Glutamatergic neuron (in vitro differentiated cells): ENCODE results near the gene VEPH1. TPM values are rescaled to one million over a fixed set of nuclear protein-coding genes. Genes with fewer than 3 reads are reported as not detected.

ENCODE experiments used
- DNase-seq: peaks from one replicate; pipeline ENCODE4 v3.0.0; 2022
- H3K27ac Mint-ChIP-seq: one replicate; pipeline ENCODE4 v1.8.0; 2020; ENCODE audit warnings: mild to moderate bottlenecking, mixed read lengths, inconsistent platforms; ENCODE audit not compliant: unreplicated experiment
- H3K27me3 Mint-ChIP-seq: one replicate; pipeline ENCODE4 v1.8.0; 2020; ENCODE audit warnings: mild to moderate bottlenecking, moderate library complexity, mixed read lengths, inconsistent platforms; ENCODE audit not compliant: unreplicated experiment
- H3K36me3 Mint-ChIP-seq: one replicate; pipeline ENCODE4 v1.8.0; 2020; ENCODE audit warnings: mild to moderate bottlenecking, mixed read lengths, inconsistent platforms; ENCODE audit not compliant: unreplicated experiment
- H3K4me1 Mint-ChIP-seq: one replicate; pipeline ENCODE4 v1.8.0; 2020; ENCODE audit warnings: mild to moderate bottlenecking, low read depth, mixed read lengths, inconsistent platforms; ENCODE audit not compliant: unreplicated experiment
- H3K4me3 Mint-ChIP-seq: one replicate; pipeline ENCODE4 v1.8.0; 2020; ENCODE audit warnings: mild to moderate bottlenecking, mixed read lengths, inconsistent platforms; ENCODE audit not compliant: unreplicated experiment
- H3K9me3 Mint-ChIP-seq: one replicate; pipeline ENCODE4 v1.8.0; 2020; ENCODE audit warnings: mild to moderate bottlenecking, moderate library complexity, mixed read lengths, inconsistent platforms; ENCODE audit not compliant: unreplicated experiment
- total RNA-seq: library from RNA; stranded (reverse); fragmentation: NEBNext Ultra II Directional; extraction: Animal tissue kit (Norgen Biotek cat#: 25700); gene quantifications from one replicate; pipeline ENCODE4 v1.2.1, GENCODE V29; 2021; ENCODE audit not compliant: unreplicated experiment
- TF ChIP-seq, protein P1 (sequence below): fragments of 200-600 bp; sonication (generic); IDR thresholded peaks from one replicate; pipeline ENCODE4 v1.5.0; 2021; ENCODE audit not compliant: partially characterized antibody, unreplicated experiment

The VEPH1 gene
- total RNA-seq, 1 donor from 2014 or later = 9.3 TPM

DNA sequence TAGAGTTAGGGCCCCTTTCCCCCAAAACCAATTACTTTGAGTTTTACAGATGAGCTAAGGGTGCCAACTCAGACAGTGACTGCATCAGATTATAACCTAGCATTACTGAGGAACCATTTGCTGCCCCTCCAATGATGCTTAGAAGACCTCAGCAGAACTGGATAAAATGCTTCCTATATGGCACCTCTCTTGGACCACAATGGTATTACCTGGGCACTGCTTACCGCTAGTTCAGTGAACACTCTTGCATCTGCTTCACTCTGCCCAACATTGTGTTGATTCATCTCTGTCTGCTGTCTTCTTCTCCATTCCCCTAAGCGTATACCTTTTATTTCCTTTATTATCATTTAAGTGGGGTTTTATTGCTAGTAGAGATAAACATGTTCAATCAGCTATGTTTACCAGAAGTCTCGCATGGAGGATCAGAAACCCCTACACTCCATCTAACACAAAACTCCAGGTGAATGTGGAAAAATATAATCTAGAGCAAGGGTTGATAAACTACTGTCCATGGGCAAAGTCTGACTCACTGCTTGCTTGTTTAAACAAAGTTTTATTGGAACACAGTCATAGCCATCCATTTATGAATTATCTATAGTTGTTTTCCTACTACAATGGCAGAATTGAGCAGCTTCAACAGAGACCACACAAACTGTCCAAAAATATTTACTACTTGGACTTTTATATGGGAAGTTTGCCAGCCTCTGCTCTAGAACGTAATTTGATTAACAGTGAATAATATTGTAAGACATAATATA is 166.8 kb downstream of the VEPH1 start:
- Mint-ChIP-seq H3K4me3 (no peak overlapping the region), H3K36me3 (no peaks in the 10 kb centered on the region), H3K9me3 (peaks cover 4% of the 10 kb centered on the region), H3K4me1 (no peaks in the 10 kb centered on the region), H3K27me3 (peaks cover 4% of the 10 kb centered on the region), H3K27ac (no peak overlapping the region)
- DNase-seq = no peak
- TF ChIP-seq, protein P1, sequence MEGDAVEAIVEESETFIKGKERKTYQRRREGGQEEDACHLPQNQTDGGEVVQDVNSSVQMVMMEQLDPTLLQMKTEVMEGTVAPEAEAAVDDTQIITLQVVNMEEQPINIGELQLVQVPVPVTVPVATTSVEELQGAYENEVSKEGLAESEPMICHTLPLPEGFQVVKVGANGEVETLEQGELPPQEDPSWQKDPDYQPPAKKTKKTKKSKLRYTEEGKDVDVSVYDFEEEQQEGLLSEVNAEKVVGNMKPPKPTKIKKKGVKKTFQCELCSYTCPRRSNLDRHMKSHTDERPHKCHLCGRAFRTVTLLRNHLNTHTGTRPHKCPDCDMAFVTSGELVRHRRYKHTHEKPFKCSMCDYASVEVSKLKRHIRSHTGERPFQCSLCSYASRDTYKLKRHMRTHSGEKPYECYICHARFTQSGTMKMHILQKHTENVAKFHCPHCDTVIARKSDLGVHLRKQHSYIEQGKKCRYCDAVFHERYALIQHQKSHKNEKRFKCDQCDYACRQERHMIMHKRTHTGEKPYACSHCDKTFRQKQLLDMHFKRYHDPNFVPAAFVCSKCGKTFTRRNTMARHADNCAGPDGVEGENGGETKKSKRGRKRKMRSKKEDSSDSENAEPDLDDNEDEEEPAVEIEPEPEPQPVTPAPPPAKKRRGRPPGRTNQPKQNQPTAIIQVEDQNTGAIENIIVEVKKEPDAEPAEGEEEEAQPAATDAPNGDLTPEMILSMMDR = no peak

DNA sequence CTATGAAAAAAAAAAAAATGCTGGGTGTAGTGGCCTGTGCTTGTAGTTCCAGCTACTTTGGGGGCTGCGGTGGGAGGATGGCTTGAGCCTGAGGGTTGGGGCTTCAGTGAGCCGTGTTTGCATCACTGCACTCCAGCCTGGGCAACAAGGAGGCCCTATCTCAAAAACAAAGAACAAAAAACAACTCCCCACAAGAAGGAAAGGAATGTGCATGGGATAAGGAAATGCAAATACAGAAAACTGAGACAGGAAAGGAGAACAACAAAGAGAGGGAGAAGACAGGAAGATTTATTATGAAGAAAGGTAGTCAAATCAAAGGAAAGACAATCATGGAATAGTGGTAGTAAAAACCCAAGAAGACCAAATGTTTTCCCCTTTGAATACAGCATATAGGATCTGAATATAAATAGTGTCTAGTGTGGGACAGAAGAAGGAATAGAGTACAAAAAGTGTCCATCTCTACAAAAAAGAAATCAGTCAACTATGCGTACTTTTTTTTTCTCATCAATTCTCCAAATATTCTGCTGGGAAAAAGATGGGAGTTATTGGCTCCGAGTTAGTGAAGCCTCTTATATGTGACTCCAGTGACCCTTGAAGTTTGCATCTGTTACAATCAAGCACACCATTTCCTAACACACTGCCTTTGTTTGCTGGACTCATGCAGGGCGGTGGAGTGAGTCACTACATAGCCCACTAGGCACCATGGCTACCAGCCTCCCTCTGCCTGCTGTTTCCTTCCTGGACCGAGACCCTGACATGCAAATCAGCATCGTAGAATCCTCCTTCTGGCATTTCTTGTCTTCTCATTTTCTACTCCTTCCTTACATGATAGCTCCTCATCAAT is 167.8 kb downstream of the VEPH1 start:
- H3K27ac Mint-ChIP-seq = no peak overlapping the region
- H3K4me3 Mint-ChIP-seq = no peak overlapping the region
- TF ChIP-seq, protein P1 = no peak
- no peaks in the 10 kb centered on the region for H3K4me1 Mint-ChIP-seq
- no peaks in the 10 kb centered on the region for H3K36me3 Mint-ChIP-seq
- H3K27me3 Mint-ChIP-seq = peaks cover 4% of the 10 kb centered on the region
- H3K9me3 Mint-ChIP-seq = no peaks in the 10 kb centered on the region
- no peak for DNase-seq

DNA sequence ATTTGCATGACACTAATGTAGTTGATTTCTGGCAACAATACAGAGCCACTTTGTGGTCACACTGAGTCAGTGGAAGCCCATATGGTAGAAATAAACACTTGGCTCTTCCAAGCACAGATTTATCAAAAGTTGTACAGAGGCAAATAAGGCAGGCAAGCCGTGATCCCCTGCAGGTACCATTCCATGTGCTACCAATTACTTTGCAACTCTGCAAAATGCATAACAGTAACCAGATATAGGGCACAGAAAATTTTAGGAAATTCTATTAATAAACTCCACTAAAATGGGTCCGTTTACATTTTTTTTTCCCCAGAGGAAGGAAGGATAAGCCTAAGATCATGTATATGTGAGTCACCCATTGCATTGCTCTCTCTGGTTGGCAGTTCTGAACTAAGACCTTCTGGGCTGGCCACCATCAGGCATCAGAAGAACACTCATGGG is 169.6 kb downstream of the VEPH1 start:
- Mint-ChIP-seq H3K27ac (no peak overlapping the region), H3K4me3 (no peak overlapping the region), H3K36me3 (no peaks in the 10 kb centered on the region), H3K27me3 (peaks cover 4% of the 10 kb centered on the region), H3K4me1 (no peaks in the 10 kb centered on the region), H3K9me3 (no peaks in the 10 kb centered on the region)
- no peak for DNase-seq
- TF ChIP-seq, protein P1 = no peak

DNA sequence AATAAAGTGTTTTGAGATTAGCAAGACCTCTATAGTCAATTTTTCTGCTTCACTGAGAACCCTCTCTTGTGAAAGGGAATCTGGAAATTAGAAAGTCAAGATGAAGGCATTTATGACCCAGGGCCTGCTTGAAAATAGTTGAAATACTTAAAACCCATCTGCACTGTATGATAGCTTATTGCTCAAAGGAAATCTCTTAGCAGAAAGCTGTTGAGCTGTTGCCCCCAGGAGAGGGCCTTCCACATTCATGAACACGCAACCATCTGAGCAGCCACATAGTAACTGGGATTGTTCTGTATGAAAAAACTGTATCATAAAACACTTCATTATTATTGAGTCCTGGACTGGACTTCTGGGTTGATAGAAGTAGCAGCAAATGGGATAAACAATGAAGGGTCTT is 173.0 kb downstream of the VEPH1 start:
- Mint-ChIP-seq H3K9me3 (peaks cover 1% of the 10 kb centered on the region), H3K4me3 (no peak overlapping the region), H3K27ac (no peak overlapping the region), H3K27me3 (peaks cover 7% of the 10 kb centered on the region), H3K4me1 (no peaks in the 10 kb centered on the region), H3K36me3 (no peaks in the 10 kb centered on the region)
- DNase-seq = no peak
- TF ChIP-seq, protein P1 = no peak

DNA sequence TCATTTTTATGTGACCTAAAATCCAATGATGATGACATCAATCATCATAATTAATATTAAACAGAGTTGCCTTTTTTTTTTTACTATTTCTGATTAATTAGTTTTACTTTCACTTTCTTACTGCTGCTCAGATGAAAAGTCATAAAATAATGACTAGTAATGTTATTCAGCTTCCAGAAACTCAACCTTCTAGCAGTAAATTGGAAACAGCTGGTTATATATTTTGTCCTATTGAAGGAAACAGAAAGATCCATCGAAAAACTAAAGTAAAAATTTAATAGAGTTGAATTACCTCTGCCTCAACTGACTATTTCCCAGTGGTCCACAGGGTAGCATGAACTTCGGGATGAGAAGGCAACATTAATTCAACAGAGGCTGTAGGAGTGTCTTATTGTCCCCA is 173.7 kb downstream of the VEPH1 start:
- H3K9me3 Mint-ChIP-seq = peaks cover 2% of the 10 kb centered on the region
- TF ChIP-seq, protein P1 = no peak
- no peaks in the 10 kb centered on the region for H3K4me1 Mint-ChIP-seq
- no peak overlapping the region for H3K4me3 Mint-ChIP-seq
- H3K27me3 Mint-ChIP-seq = peaks cover 4% of the 10 kb centered on the region
- DNase-seq = no peak
- no peak overlapping the region for H3K27ac Mint-ChIP-seq
- H3K36me3 Mint-ChIP-seq = no peaks in the 10 kb centered on the region
